Measurements from ENCODE around the gene HOXB8.

DNA sequence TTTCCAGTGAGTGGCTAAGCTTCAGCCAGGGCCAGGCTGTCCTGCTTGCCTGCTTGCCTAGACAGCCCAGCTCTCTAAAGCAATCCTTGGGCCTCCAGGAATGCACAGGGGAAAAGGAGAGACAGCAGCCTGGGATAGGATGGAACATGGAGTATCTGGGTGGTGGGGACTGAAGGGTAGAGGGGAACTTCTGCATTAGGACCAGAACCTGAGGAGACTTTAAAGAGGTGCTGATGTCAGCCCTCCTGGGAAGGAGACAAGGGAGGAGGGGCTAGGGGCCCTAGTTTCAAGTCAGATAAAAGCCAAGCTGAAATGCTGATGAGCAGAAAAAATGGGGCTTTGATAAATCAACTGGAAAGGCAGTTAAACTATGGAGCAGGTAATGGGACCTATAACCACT lies 6.1 kb downstream of the HOXB8 start:
- TF ChIP-seq, protein P1, sequence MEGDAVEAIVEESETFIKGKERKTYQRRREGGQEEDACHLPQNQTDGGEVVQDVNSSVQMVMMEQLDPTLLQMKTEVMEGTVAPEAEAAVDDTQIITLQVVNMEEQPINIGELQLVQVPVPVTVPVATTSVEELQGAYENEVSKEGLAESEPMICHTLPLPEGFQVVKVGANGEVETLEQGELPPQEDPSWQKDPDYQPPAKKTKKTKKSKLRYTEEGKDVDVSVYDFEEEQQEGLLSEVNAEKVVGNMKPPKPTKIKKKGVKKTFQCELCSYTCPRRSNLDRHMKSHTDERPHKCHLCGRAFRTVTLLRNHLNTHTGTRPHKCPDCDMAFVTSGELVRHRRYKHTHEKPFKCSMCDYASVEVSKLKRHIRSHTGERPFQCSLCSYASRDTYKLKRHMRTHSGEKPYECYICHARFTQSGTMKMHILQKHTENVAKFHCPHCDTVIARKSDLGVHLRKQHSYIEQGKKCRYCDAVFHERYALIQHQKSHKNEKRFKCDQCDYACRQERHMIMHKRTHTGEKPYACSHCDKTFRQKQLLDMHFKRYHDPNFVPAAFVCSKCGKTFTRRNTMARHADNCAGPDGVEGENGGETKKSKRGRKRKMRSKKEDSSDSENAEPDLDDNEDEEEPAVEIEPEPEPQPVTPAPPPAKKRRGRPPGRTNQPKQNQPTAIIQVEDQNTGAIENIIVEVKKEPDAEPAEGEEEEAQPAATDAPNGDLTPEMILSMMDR (IDR thresholded peaks at IDR 0.05; ENCODE audit: low read depth, low read length) = no peak
- TF ChIP-seq EZH2phosphoT487 (IDR thresholded peaks at IDR 0.05; ENCODE audit: low read depth) = no peak

All from OCI-LY3 (cell line).